ENCODE measurements around the gene EIF3K. TPM values are rescaled to one million over a fixed set of nuclear protein-coding genes. Genes with fewer than 3 reads are reported as not detected.

The EIF3K gene
- total and polyA plus RNA-seq, 10 of the 15 experiments (the other 5 are each of a cell fraction or from before 2014, with no cell fraction given): 330 to 927 (median 436) TPM

GRCh38 chr19:38664503-38665211 is 45.7 kb downstream of the EIF3K start:
- no peak overlapping the region; the same call in 1 of the 2 replicates for H3K9ac ChIP-seq (ENCODE audit: control insufficient read depth, insufficient read depth, low read length)
- no TSS peak for BruUV-seq (replicated peaks)
- no peaks in the 10 kb centered on the region for H3K9me3 ChIP-seq (replicated peaks; ENCODE audit: control insufficient read depth, insufficient read depth, low read length)
- no peak overlapping the region for H2AFZ ChIP-seq (ENCODE audit: control insufficient read depth, low read depth, low read length)
- ATAC-seq (peak; percentile 55), DNase-seq (ENCODE audit: low read depth, low spot score) (no peak), FAIRE-seq (no peak)
- H3K27ac ChIP-seq (ENCODE audit: control insufficient read depth, insufficient read depth): peak overlapping the region; percentile 22; the same call in 1 of the 2 replicates
- H4K20me1 ChIP-seq (ENCODE audit: control insufficient read depth, insufficient read depth): no peaks in the 10 kb centered on the region; the same call in 1 of the 2 replicates
- in situ Hi-C loops (cut with MboI): no loop called here
- peaks cover 80% of the 10 kb centered on the region for H3K79me2 ChIP-seq (ENCODE audit: control insufficient read depth, insufficient read depth, low read length)
- POLR2A ChIA-PET: no interaction called here
- 32% methylated on average over 7 of the region's 7 CpGs for WGBS (ENCODE audit: insufficient coverage, insufficient replicate concordance, low lambda C conversion rate, missing lambda C conversion rate)
- intact Hi-C loops (cut with micrococcal nuclease; ENCODE audit: unreplicated experiment): no loop called here
- H3K4me2 ChIP-seq (ENCODE audit: control insufficient read depth, insufficient read depth): peak overlapping the region; percentile 50
- CTCF ChIA-PET: interaction anchor here (1.0 kb wide), 1 partner anchor 30 kb away, joined by 3 read pairs; no protein-coding TSS in a partner anchor
- no peaks in the 10 kb centered on the region for H3K27me3 ChIP-seq (replicated peaks in 1 of 2; ENCODE audit: control insufficient read depth in 2 of 2, insufficient read depth in 2 of 2, low read length in 1 of 2)
- TF ChIP-seq MLLT1 (IDR thresholded peaks at IDR 0.05) (no peak), ZNF384 (IDR thresholded peaks at IDR 0.05; ENCODE audit: borderline replicate concordance, low read depth, low read length) (no peak), ETV6 (conservative IDR thresholded peaks at IDR 0.05 in 1 of 2, IDR thresholded peaks at IDR 0.05 in 1 of 2; ENCODE audit: borderline replicate concordance in 1 of 2, low read depth in 1 of 2) (peak in 1 of 2 experiments; percentile 37; a peak in 1 of 4 replicates), SPI1 (IDR thresholded peaks at IDR 0.05; ENCODE audit: borderline replicate concordance, insufficient read depth, low read depth, low read length) (peak; percentile 85), IKZF2 (IDR thresholded peaks at IDR 0.05) (no peak), ATF7 (IDR thresholded peaks at IDR 0.05; ENCODE audit: low read depth) (no peak)
- peaks cover 7 to 13% of the 10 kb centered on the region in 2 experiments for H3K36me3 ChIP-seq (ENCODE audit: control insufficient read depth in 2 of 2, insufficient read depth in 2 of 2, low read length in 1 of 2)
- no peak overlapping the region; the same call in 1 of the 2 replicates for H3K4me3 ChIP-seq
- SMC1A ChIA-PET (ENCODE audit: uncharacterized antibody, unreplicated experiment): interaction anchor here (0.6 to 1.1 kb wide), 3 partner anchors 14 to 200 kb away, joined by 3 to 4 read pairs (median 3); no protein-coding TSS in a partner anchor
- peaks cover 51% of the 10 kb centered on the region for H3K4me1 ChIP-seq (ENCODE audit: control insufficient read depth, insufficient read depth, low read length)
- RAD21 ChIA-PET (ENCODE audit: unreplicated experiment): no interaction called here

Data from GM12878 (cell line).